Posterior cingulate gyrus (tissue), 11 donors: ENCODE results near the gene KCNJ1.

Experiments used
- DNase-seq, 10 donors: peaks; one replicate each; pipeline versions ENCODE4 v3.0.0 to v3.0.0-alpha.2; 2020 to 2021; ENCODE audit warnings: mixed read lengths in 3 of 10
- intact Hi-C: fragments of 100-400 bp; cut with DNase I; formaldehyde crosslinking; loops from one replicate; pipeline ENCODE4 v1.15.1; 2023

KCNJ1 gene

DNA sequence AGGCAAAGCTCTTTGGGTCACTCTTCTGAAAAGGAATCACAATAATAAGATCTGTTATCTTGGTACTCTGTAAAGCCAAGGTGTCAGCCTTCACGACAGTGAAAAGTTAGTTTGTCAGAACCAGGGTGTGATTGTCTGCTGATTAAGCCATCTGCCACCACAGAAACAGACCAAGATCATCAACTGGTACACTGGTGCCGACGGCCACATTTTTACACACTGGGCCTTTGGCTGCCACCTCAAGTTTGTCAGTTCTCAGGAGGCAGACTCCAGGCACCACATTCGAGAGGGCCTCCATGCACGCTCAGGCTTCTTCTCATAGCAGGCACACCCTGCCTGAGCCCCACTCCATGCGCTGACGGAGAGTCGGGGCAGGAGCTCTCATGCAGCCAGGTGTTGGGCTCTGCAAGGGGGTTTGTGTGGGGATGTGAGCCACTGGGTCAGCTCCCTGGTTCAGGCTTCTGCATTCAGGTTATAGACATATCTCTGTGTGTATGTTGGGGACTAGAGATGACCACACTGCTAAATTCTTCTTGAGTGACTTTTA is 66.2 kb downstream of the KCNJ1 start:
- intact Hi-C loops = no loop called here
- no peak for DNase-seq

DNA sequence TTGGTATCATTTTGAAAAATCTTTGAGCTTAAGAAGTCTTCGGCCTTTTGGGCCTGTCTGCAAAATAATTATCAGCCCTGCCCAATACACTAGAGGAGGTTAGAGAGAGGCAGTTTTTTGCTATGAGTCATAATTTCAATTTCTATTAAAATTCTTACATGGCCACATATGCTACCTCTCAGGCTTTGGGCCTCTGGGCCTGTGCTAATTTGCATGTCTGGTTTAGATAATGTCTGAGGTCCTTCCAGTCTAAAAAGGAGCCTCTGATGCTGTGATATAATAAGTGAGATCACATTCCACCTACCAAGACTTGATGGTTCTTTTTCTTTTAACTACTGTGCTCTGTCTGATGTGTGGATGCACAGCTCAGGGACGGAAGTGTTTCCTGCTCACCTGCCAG is 70.8 kb downstream of the KCNJ1 start:
- no peak for DNase-seq
- intact Hi-C loops = no loop called here

DNA sequence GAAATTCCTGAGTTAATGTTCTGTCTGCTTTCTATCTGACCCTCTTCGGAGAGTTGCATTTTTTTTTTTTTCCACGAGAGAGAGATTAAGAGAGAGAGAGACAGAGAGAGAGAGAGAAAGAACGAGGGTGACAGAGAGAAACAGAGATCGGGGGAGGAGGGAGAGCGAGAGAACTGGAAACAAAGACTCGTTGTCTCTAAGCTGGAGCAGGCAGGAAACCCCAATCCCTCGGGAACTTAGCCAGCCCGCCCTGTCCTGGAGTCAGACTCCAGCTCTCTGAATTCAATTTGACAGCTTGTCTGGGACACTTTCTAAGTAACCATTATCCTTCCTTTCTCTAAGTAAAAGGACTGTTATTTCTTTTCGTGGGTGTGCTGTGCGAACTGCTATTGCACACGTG is 76.9 kb downstream of the KCNJ1 start:
- intact Hi-C loops = no loop called here
- peak; percentile 60 to 95 (median 74) for DNase-seq

DNA sequence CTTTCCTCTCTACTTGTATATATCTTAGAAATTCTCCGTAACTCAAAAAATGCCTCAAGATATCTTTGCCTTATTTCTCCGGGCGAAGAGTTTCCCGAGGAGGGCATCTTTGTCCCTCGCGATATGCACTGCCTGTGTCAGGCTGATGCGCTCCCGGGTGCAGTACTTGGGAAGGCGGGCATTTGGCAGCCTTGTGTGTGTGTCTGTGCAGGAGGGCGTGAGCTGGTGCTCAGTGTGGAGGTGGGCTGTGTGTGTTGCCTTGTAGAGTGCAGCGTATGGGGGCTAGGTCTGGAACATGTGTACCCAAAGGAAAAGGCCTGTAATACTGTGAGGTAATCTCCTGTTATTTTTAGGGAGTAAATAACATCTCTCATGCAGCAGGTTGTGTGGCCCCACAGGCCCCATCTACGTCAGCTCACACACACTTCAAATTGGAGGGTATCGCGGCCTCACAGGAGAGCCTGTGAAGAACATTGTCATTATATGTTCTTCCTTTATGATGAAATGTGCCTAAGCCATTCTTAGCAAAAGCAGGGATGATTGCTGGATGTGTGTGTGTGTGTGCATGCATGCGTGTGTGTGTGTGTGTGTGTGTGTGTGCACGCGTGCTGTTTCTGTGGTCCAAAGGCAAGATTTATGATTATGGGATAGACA is 77.5 kb downstream of the KCNJ1 start:
- DNase-seq = no peak
- intact Hi-C loops = no loop called here
